H1 (cell line): ENCODE data around the gene PDE8A.

ENCODE experiments used
- BRCA1 ChIP-seq: IDR thresholded peaks from 2 replicates; pipeline ENCODE4 v1.6.1; 2012; ENCODE audit warnings: low read depth, low read length, improper control_type of control experiment
- CREB1 ChIP-seq: IDR thresholded peaks from 2 replicates; pipeline ENCODE4 v1.6.1; 2012; ENCODE audit warnings: inconsistent platforms
- EP300 ChIP-seq, 2 experiments: IDR thresholded peaks; 1 replicate in 1 of 2; 2 replicates in 1 of 2; pipeline ENCODE4 v1.6.1; 2011 to 2012; ENCODE audit warnings: low read depth in 2 of 2, low read length in 2 of 2, mild to moderate bottlenecking in 2 of 2, borderline replicate concordance in 1 of 2, inconsistent platforms in 1 of 2, moderate library complexity in 1 of 2
- EZH2 ChIP-seq: fragments of 200-600 bp; sonication (generic); IDR thresholded peaks from 2 replicates; pipeline ENCODE4 v1.7.1; 2012; ENCODE audit warnings: low read depth, mild to moderate bottlenecking, moderate library complexity, low read length, inconsistent platforms; ENCODE audit not compliant: severe bottlenecking
- HDAC2 ChIP-seq, 2 experiments: fragments of 300-600 bp in 1 of 2; sonication (generic) in 1 of 2; IDR thresholded peaks; 2 replicates each; pipeline ENCODE4 v1.6.1; 2011 to 2012; ENCODE audit warnings: low read depth in 2 of 2, low read length in 2 of 2, mild to moderate bottlenecking in 2 of 2, moderate library complexity in 2 of 2, borderline replicate concordance in 1 of 2, inconsistent platforms in 1 of 2
- KDM1A ChIP-seq: fragments of 200-600, 300-600 bp; sonication (generic); IDR thresholded peaks from 2 replicates; pipeline ENCODE4 v1.7.1; 2016; ENCODE audit warnings: mild to moderate bottlenecking, low read length, borderline replicate concordance
- TAF1 ChIP-seq: IDR thresholded peaks from 2 replicates; pipeline ENCODE4 v1.6.1; 2011; ENCODE audit warnings: mild to moderate bottlenecking, low read depth, low read length
- YY1 ChIP-seq: IDR thresholded peaks from 2 replicates; pipeline ENCODE4 v1.6.1; 2011; ENCODE audit warnings: low read depth, mild to moderate bottlenecking, low read length
- ZNF274 ChIP-seq: IDR thresholded peaks from 2 replicates; pipeline ENCODE4 v1.7.0; 2012; ENCODE audit warnings: low read length, borderline replicate concordance; ENCODE audit errors: extremely low read depth
- TF ChIP-seq, protein P1 (sequence below), 3 experiments: IDR thresholded peaks; 1 replicate in 2 of 3; 2 replicates in 1 of 3; pipeline versions ENCODE4 v1.5.1 to v1.6.1; 2011; ENCODE audit warnings: low read length in 3 of 3, mild to moderate bottlenecking in 3 of 3, inconsistent platforms in 2 of 3, low read depth in 1 of 3, moderate library complexity in 1 of 3; ENCODE audit not compliant: insufficient read depth in 1 of 3; ENCODE audit errors: control extremely low read depth in 1 of 3
- TF ChIP-seq, protein P2 (sequence below): IDR thresholded peaks from 2 replicates; pipeline ENCODE4 v1.6.1; 2012; ENCODE audit warnings: inconsistent platforms
- TF ChIP-seq, protein P3 (sequence below): IDR thresholded peaks from 2 replicates; pipeline ENCODE4 v1.6.1; 2011; ENCODE audit warnings: low read depth, mild to moderate bottlenecking, low read length; ENCODE audit not compliant: insufficient read depth
- TF ChIP-seq, protein P4 (sequence below): IDR thresholded peaks from 2 replicates; pipeline ENCODE4 v1.6.1; 2012; ENCODE audit warnings: inconsistent platforms

DNA sequence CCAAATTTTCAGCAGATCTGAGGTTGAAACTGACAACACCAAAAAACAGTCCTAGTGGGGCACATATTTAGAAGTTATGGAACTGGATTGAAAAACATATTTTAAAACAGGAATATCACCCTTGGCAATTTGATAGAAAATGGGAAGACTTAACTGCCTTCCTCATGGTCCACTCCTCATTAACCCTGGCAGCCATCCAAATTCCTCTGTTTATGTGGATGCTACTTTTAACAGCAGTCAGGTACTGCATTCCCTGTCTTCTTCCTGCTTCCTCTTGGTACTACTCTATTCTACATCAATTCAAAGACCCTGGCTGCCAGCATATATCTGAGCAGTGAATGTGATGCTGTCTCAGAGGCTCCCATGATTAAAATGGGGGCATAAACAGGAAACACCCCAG, 54.3 kb downstream of the PDE8A start:
- TF ChIP-seq CREB1, result no peak
- TF ChIP-seq, protein P1, sequence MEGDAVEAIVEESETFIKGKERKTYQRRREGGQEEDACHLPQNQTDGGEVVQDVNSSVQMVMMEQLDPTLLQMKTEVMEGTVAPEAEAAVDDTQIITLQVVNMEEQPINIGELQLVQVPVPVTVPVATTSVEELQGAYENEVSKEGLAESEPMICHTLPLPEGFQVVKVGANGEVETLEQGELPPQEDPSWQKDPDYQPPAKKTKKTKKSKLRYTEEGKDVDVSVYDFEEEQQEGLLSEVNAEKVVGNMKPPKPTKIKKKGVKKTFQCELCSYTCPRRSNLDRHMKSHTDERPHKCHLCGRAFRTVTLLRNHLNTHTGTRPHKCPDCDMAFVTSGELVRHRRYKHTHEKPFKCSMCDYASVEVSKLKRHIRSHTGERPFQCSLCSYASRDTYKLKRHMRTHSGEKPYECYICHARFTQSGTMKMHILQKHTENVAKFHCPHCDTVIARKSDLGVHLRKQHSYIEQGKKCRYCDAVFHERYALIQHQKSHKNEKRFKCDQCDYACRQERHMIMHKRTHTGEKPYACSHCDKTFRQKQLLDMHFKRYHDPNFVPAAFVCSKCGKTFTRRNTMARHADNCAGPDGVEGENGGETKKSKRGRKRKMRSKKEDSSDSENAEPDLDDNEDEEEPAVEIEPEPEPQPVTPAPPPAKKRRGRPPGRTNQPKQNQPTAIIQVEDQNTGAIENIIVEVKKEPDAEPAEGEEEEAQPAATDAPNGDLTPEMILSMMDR (IDR thresholded peaks at IDR 0.05; ENCODE audit: control extremely low read depth in 1 of 3, insufficient read depth in 1 of 3, low read depth in 1 of 3, low read length in 3 of 3), result no peak
- TF ChIP-seq ZNF274, result no peak
- TF ChIP-seq EP300 (IDR thresholded peaks at IDR 0.05; ENCODE audit: borderline replicate concordance in 1 of 2, low read depth in 2 of 2, low read length in 2 of 2), result no peak
- TF ChIP-seq YY1, result no peak
- no peak for TF ChIP-seq EZH2
- TF ChIP-seq, protein P2, sequence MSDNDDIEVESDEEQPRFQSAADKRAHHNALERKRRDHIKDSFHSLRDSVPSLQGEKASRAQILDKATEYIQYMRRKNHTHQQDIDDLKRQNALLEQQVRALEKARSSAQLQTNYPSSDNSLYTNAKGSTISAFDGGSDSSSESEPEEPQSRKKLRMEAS, result no peak
- TF ChIP-seq, protein P3, sequence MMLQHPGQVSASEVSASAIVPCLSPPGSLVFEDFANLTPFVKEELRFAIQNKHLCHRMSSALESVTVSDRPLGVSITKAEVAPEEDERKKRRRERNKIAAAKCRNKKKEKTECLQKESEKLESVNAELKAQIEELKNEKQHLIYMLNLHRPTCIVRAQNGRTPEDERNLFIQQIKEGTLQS, result no peak
- TF ChIP-seq KDM1A, result no peak
- TF ChIP-seq, protein P4, sequence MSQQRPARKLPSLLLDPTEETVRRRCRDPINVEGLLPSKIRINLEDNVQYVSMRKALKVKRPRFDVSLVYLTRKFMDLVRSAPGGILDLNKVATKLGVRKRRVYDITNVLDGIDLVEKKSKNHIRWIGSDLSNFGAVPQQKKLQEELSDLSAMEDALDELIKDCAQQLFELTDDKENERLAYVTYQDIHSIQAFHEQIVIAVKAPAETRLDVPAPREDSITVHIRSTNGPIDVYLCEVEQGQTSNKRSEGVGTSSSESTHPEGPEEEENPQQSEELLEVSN, result no peak
- TF ChIP-seq BRCA1, result no peak
- TF ChIP-seq TAF1, result no peak
- TF ChIP-seq HDAC2 (IDR thresholded peaks at IDR 0.05; ENCODE audit: borderline replicate concordance in 1 of 2, low read depth in 2 of 2, low read length in 2 of 2), result no peak
